OCI-LY3 (cell line): Measurements from ENCODE around the gene KIRREL1.

ENCODE experiments used
- H2AFZ ChIP-seq: fragments of 200-600, 300-600 bp; shearing (Covaris generic); 2 replicates; pipeline ENCODE4 v1.6.0; 2014; ENCODE audit warnings: antibody characterized with exemption, low read depth, low read length
- H3K27ac ChIP-seq: fragments of 200-600, 300-600 bp; sonication (generic); 2 replicates; pipeline ENCODE4 v1.5.1; 2014; ENCODE audit warnings: mild to moderate bottlenecking, low read length, moderate library complexity, mixed read lengths
- H3K27me3 ChIP-seq: fragments of 200-600, 300-600 bp; sonication (generic); 2 replicates; pipeline ENCODE4 v1.6.1; 2014; ENCODE audit warnings: low read depth, low read length, mixed read lengths
- H3K36me3 ChIP-seq: fragments of 200-600, 300-600 bp; sonication (generic); replicated peaks from 2 replicates; pipeline ENCODE3; 2014; ENCODE audit warnings: low read depth, low read length, mixed read lengths
- H3K4me1 ChIP-seq: fragments of 300-600, 200-600 bp; sonication (generic); 2 replicates; pipeline ENCODE4 v1.6.1; 2014; ENCODE audit warnings: low read length, mixed read lengths
- H3K4me2 ChIP-seq: fragments of 200-600, 300-600 bp; sonication (generic); 2 replicates; pipeline ENCODE4 v1.6.1; 2014; ENCODE audit warnings: low read length, mixed read lengths
- H3K4me3 ChIP-seq: fragments of 300-600, 200-600 bp; sonication (generic); 2 replicates; pipeline ENCODE4 v1.5.1; 2014; ENCODE audit warnings: antibody characterized with exemption, mild to moderate bottlenecking, low read length, moderate library complexity
- H3K79me2 ChIP-seq: fragments of 300-600, 200-600 bp; shearing (Covaris generic); 2 replicates; pipeline ENCODE4 v1.6.1; 2014; ENCODE audit warnings: mild to moderate bottlenecking, low read length, mixed read lengths
- H3K9ac ChIP-seq: fragments of 300-600, 200-600 bp; shearing (Covaris generic); 2 replicates; pipeline ENCODE4 v1.6.0; 2014; ENCODE audit warnings: mild to moderate bottlenecking, low read length, moderate library complexity
- H3K9me3 ChIP-seq: fragments of 200-600, 300-600 bp; shearing (Covaris generic); 2 replicates; pipeline ENCODE4 v1.6.1; 2014; ENCODE audit warnings: low read length, mixed read lengths; ENCODE audit not compliant: insufficient read depth
- H4K20me1 ChIP-seq: fragments of 200-600, 300-600 bp; sonication (generic); 2 replicates; pipeline ENCODE4 v1.6.1; 2016; ENCODE audit warnings: low read length, mixed read lengths; ENCODE audit not compliant: insufficient read depth
- CTCF ChIP-seq: fragments of 200-600, 300-600 bp; sonication (generic); IDR thresholded peaks from 2 replicates; pipeline ENCODE4 v1.5.1; 2014; ENCODE audit warnings: antibody characterized with exemption, low read length, low read depth
- EZH2phosphoT487 ChIP-seq: fragments of 200-600 bp; shearing (Covaris generic); IDR thresholded peaks from 2 replicates; pipeline ENCODE4 v1.6.1; 2018; ENCODE audit warnings: antibody characterized with exemption, mixed run types, low read depth

KIRREL1 gene

GRCh38 chr1:158099185-158099584, 105.7 kb downstream of the KIRREL1 start:
- H3K27ac ChIP-seq, result no peak overlapping the region
- no peak overlapping the region for H3K4me3 ChIP-seq
- H3K9ac ChIP-seq, result no peak overlapping the region
- no peaks in the 10 kb centered on the region for H4K20me1 ChIP-seq
- no peaks in the 10 kb centered on the region for H3K4me1 ChIP-seq
- no peaks in the 10 kb centered on the region for H3K79me2 ChIP-seq
- H2AFZ ChIP-seq, result no peak overlapping the region
- no peak for TF ChIP-seq EZH2phosphoT487
- TF ChIP-seq CTCF, result no peak
- no peaks in the 10 kb centered on the region for H3K36me3 ChIP-seq
- H3K9me3 ChIP-seq, result no peaks in the 10 kb centered on the region
- H3K4me2 ChIP-seq, result no peak overlapping the region
- peaks cover 20% of the 10 kb centered on the region for H3K27me3 ChIP-seq

GRCh38 chr1:158100498-158100897, 107.1 kb downstream of the KIRREL1 start:
- no peaks in the 10 kb centered on the region for H3K79me2 ChIP-seq
- H3K36me3 ChIP-seq, result no peaks in the 10 kb centered on the region
- H3K4me1 ChIP-seq, result no peaks in the 10 kb centered on the region
- no peak overlapping the region for H3K9ac ChIP-seq
- no peak overlapping the region for H3K4me2 ChIP-seq
- peaks cover 31% of the 10 kb centered on the region for H3K27me3 ChIP-seq
- TF ChIP-seq EZH2phosphoT487, result no peak
- TF ChIP-seq CTCF, result no peak
- H3K27ac ChIP-seq, result no peak overlapping the region
- H3K9me3 ChIP-seq, result no peaks in the 10 kb centered on the region
- no peaks in the 10 kb centered on the region for H4K20me1 ChIP-seq
- no peak overlapping the region for H2AFZ ChIP-seq
- no peak overlapping the region for H3K4me3 ChIP-seq

GRCh38 chr1:158101455-158101854, 108.0 kb downstream of the KIRREL1 start:
- TF ChIP-seq EZH2phosphoT487, result no peak
- no peak for TF ChIP-seq CTCF
- Histone ChIP-seq H3K27ac (no peak overlapping the region), H3K4me3 (no peak overlapping the region), H3K79me2 (no peaks in the 10 kb centered on the region), H3K4me2 (no peak overlapping the region), H3K36me3 (no peaks in the 10 kb centered on the region), H3K9me3 (no peaks in the 10 kb centered on the region), H4K20me1 (no peaks in the 10 kb centered on the region), H2AFZ (no peak overlapping the region), H3K4me1 (no peaks in the 10 kb centered on the region), H3K9ac (no peak overlapping the region), H3K27me3 (peaks cover 41% of the 10 kb centered on the region)

GRCh38 chr1:158101927-158102326, 108.5 kb downstream of the KIRREL1 start:
- Histone ChIP-seq H3K27ac (no peak overlapping the region), H3K9me3 (no peaks in the 10 kb centered on the region), H3K27me3 (peaks cover 44% of the 10 kb centered on the region), H3K4me2 (no peak overlapping the region), H2AFZ (no peak overlapping the region), H3K4me1 (no peaks in the 10 kb centered on the region), H4K20me1 (no peaks in the 10 kb centered on the region), H3K36me3 (no peaks in the 10 kb centered on the region), H3K4me3 (no peak overlapping the region), H3K79me2 (no peaks in the 10 kb centered on the region), H3K9ac (no peak overlapping the region)
- no peak for TF ChIP-seq CTCF
- TF ChIP-seq EZH2phosphoT487, result no peak
